ENCODE data around the gene CD22. TPM values are rescaled to one million over a fixed set of nuclear protein-coding genes. Genes with fewer than 3 reads are reported as not detected.

CD22 gene
- 0.68 to 1.2 TPM (median 0.95 TPM) in 5 replicates for total RNA-seq (2022; extraction: Qiagen RNA extraction)

GRCh38 chr19:35328851-35329285 lies at the start of gene CD22:
Gene CD22, plus strand, starts transcription at chr19:35329187. Its CDS starts 2,854 bp downstream, at chr19:35332041.

GRCh38 chr19:35291916-35292315 lies 37.1 kb upstream of the CD22 start, which contains the start of gene MAG:
Gene MAG, plus strand, starts transcription at chr19:35292161. Its CDS starts 3,248 bp downstream, at chr19:35295409.

GRCh38 chr19:35347171-35347929 lies 18.4 kb downstream of the CD22 start, which contains the start of gene FFAR1:
Gene FFAR1, plus strand, starts transcription at chr19:35347902. Its CDS starts 3,650 bp downstream, at chr19:35351552.

GRCh38 chr19:35357867-35358573 lies 29.0 kb downstream of the CD22 start, which contains the start of gene FFAR3:
Gene FFAR3, plus strand, starts transcription at chr19:35358460. Its CDS starts 431 bp downstream, at chr19:35358891.

GRCh38 chr19:35370722-35371121 lies 41.7 kb downstream of the CD22 start, which contains the start of gene GPR42:
Gene GPR42, plus strand, starts transcription at chr19:35371068. Its CDS starts 292 bp downstream, at chr19:35371360.

Other genes with a start within 250 kb of the CD22 start
- 0.18 to 0.71 TPM (median 0.32 TPM) in 5 replicates for gene FXYD3, start 213.4 kb upstream of the CD22 start, total RNA-seq (2022; extraction: Qiagen RNA extraction)
- gene LGI4, start 194.1 kb upstream of the CD22 start, total RNA-seq (2022; extraction: Qiagen RNA extraction), result 0.21 to 0.42 TPM (median 0.26 TPM) in 5 replicates
- gene FXYD1, start 190.4 kb upstream of the CD22 start, total RNA-seq (2022; extraction: Qiagen RNA extraction), result 0.32 to 0.59 TPM (median 0.33 TPM) in 3 of 5 replicates, not detected in the others
- gene FXYD7, start 185.9 kb upstream of the CD22 start, total RNA-seq (2022; extraction: Qiagen RNA extraction), result 0.17 to 0.44 TPM (median 0.25 TPM) in 5 replicates
- gene FXYD5, start 174.5 kb upstream of the CD22 start, total RNA-seq (2022; extraction: Qiagen RNA extraction), result 175 to 215 TPM (median 202 TPM) in 5 replicates
- gene FAM187B, start 100.4 kb upstream of the CD22 start, total RNA-seq (2022; extraction: Qiagen RNA extraction), result not detected in 5 replicates
- gene LSR, start 80.2 kb upstream of the CD22 start, total RNA-seq (2022; extraction: Qiagen RNA extraction), result 6.8 to 12.1 TPM (median 10.2 TPM) in 5 replicates
- gene USF2, start 60.2 kb upstream of the CD22 start, total RNA-seq (2022; extraction: Qiagen RNA extraction), result 120 to 158 TPM (median 149 TPM) in 5 replicates
- gene HAMP, start 46.7 kb upstream of the CD22 start, total RNA-seq (2022; extraction: Qiagen RNA extraction), result 0.02 to 0.22 TPM (median 0.12 TPM) in 3 of 5 replicates, not detected in the others
- gene MAG, start 37.0 kb upstream of the CD22 start, total RNA-seq (2022; extraction: Qiagen RNA extraction), result not detected in 5 replicates
- gene FFAR1, start 18.7 kb downstream of the CD22 start, total RNA-seq (2022; extraction: Qiagen RNA extraction), result 0.07 TPM in 2 of 5 replicates, not detected in the others
- gene FFAR3, start 29.3 kb downstream of the CD22 start, total RNA-seq (2022; extraction: Qiagen RNA extraction), result 0.09 TPM in 2 of 5 replicates, not detected in the others
- gene GPR42, start 41.9 kb downstream of the CD22 start, total RNA-seq (2022; extraction: Qiagen RNA extraction), result not detected in 5 replicates
- gene FFAR2, start 119.1 kb downstream of the CD22 start, total RNA-seq (2022; extraction: Qiagen RNA extraction), result not detected in 5 replicates
- not detected in 5 replicates for gene KRTDAP, start 161.3 kb downstream of the CD22 start, total RNA-seq (2022; extraction: Qiagen RNA extraction)
- 33.8 to 45.0 TPM (median 35.0 TPM) in 5 replicates for gene DMKN, start 184.5 kb downstream of the CD22 start, total RNA-seq (2022; extraction: Qiagen RNA extraction)
- 2.2 to 4.6 TPM (median 3.5 TPM) in 5 replicates for gene SBSN, start 199.1 kb downstream of the CD22 start, total RNA-seq (2022; extraction: Qiagen RNA extraction)
- 0.09 TPM in 1 of 5 replicates, not detected in the others for gene GAPDHS, start 204.3 kb downstream of the CD22 start, total RNA-seq (2022; extraction: Qiagen RNA extraction)
- gene TMEM147, start 216.4 kb downstream of the CD22 start, total RNA-seq (2022; extraction: Qiagen RNA extraction), result 323 to 433 TPM (median 412 TPM) in 5 replicates
- gene ATP4A, start 234.5 kb downstream of the CD22 start, total RNA-seq (2022; extraction: Qiagen RNA extraction), result 0.07 to 0.09 TPM in 2 of 5 replicates, not detected in the others

Measured in A549 treated with Hydrocortisone at 1 μM for 4 hours (cell line).